Activated CD4-positive, CD25-positive, alpha-beta regulatory T cell treated with anti-CD3 and anti-CD28 coated beads, Interleukin-2, amount 50 U/mL, for 72 hours (primary cell): ENCODE data around the gene CHST13.
A peak's percentile ranks its signal among the peaks of the same experiment; 100 is the strongest.
"Not testable (repeated sequence)": the region's sequence is repeated elsewhere in the genome, so short reads cannot be mapped to it uniquely, and the experiment has no call there.

ENCODE experiments used
- DNase-seq: peaks from one replicate; pipeline ENCODE4 v3.0.0; 2021

CHST13 gene

GRCh38 chr3:126527455-126528211, 3.7 kb downstream of the CHST13 start:
- DNase-seq, result no peak

DNA sequence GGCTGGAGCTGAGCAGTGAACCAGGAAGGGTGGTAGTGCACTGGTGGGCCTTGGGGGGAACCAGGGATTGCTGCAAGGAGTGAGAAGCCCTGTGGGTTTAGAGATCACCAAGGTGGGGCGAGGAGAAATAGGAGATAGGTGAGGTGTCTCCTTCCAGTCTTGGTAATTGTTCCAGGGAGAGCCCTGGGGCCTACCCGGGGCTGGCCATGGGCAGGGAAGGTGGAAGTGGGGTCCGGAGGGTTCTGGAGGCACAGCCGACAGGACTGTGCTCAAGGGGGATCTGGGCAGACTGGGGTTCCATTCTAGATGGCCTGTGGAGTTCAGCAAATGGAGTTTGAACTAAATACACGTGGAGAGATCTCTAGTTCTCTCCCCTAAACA, 4.5 kb downstream of the CHST13 start:
- no peak for DNase-seq

GRCh38 chr3:126528800-126529541, 5.0 kb downstream of the CHST13 start:
- DNase-seq, result no peak

GRCh38 chr3:126529585-126530170, 5.7 kb downstream of the CHST13 start:
- no peak for DNase-seq

DNA sequence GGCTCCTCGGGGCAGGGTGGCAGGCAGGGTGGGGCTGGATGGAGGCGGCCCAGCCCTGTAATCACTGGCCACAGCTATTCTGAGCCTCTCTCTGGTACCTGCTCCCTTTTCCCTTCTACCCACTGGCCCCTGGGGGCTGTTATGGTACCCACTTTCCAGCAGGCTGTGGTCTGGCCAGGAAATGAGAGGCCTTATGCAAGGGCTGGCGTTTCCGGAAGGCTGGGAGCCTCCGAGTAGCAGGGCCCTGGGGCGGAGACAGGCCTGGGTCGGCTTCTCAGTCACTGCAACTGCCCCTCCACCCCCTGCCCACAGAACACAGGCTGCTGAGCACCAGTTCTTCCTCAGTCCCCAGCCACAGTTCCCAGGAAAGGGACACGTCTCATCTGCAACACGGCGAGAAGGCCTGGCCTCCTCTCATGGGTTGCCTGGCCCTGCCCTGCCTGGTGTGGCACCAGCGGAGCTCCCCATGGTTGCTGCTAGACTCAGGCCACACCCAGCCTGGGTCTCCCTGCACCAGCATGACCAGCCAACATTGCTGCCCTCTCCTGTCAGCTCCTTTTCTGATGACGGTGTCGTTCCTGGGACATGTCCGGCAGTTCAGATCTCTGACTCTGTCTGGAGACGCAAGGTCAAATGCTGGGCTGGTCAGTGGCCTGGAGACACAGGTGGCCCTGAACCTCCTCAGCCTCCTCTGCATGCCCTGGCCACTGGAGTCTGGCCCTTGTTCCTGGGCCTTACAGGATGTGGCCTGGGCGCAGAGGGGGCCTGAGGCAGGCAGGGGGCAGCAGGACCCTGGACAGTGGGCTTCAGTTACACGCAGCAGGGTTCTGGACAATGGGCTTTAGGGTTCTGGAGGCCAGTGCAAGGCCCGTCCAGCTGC, 6.5 kb downstream of the CHST13 start:
- DNase-seq, result no peak

- DNase-seq, result no peak
These were observed 7.0 kb downstream of the CHST13 start for GRCh38 chr3:126531051-126531330.

GRCh38 chr3:126533506-126533905, 9.6 kb downstream of the CHST13 start:
- DNase-seq, result no peak

DNA sequence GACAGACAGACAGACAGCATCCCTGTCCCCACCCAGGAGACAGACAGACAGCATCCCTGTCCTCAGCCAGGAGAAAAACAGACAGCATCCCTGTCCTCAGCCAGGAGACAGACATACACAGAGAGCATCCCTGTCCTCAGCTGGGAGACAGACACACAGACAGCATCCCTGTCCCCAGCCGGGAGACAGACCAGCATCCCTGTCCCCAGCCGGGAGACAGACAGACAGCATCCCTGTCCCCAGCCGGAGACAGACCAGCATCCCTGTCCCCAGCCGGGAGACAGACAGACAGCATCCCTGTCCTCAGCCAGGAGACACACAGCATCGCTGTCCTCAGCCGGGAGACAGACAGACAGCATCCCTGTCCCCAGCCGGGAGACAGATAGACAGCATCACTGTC, 10.8 kb downstream of the CHST13 start:
- DNase-seq, result not testable (repeated sequence)

DNA sequence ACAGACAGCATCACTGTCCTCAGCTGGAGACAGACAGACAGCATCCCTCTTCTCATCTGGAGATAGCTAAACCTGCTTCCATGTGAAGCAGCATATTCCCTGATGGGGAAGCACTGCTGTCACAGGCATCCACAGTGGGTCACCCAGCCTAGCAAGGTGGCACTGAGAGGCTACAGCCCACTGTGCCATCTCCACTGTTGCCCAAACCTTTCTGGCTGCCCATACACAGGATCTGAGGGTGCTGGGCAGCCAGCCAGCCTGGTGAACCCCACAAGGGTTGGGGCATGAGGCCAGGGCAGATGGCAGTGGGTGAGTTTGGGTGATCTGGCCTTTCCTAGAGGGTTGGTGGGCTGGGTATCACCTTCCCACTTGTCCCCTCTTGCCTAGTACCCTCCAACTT, 11.7 kb downstream of the CHST13 start:
- no peak for DNase-seq

- DNase-seq, result no peak
These were observed 12.2 kb downstream of the CHST13 start for GRCh38 chr3:126536126-126536525.

DNA sequence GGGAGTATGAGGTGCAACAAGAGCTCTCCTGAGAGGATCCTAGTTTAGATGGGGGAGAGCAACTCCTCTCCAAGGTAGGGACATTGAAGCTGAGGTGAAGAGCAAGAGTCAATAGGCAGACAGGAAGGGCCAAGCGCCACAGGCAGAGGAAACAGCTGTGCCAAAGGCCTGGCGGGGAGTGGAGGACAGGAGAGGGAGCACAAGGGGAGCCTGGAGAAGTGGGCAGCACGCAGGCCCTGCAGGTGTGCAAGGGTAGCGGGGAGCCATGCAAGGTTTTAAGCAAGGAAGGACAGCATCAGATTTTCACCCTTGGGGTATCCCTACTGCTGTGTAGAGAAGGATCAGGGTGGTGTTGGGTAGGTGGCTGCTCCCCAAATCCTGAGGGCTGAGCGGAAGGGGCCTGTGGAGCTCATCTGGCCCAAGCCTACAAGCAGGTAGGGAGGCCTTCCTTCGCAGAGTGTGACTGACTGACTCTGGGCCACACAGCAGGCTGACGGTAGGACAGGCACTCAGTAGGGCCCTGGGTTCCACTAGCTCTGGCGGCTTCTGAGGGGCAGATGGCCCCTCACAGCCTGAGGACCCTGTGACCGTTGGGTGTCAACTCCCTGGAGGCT, 13.3 kb downstream of the CHST13 start:
- no peak for DNase-seq

- DNase-seq, result peak; percentile 1
These were observed 13.9 kb downstream of the CHST13 start for GRCh38 chr3:126537730-126538281.

DNA sequence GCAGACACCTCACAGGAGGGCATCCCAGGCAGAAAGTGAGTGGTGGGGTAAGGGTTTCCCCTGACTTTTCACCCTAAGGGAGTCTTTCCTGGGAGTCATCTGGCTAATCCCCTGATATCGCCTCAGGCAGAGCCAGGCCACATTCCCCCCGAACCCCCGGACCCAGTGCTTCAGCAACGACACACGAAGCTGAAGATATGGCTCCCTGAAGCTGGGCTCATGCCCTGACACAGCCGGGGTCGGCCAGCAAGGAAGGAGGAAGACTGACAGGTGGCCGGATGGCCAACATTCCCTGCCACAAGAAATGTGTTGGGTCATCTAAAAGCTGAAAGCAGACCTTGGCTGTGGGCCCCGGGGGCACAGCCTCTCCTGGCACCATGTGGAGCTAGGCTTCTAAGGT, 14.4 kb downstream of the CHST13 start:
- no peak for DNase-seq

DNA sequence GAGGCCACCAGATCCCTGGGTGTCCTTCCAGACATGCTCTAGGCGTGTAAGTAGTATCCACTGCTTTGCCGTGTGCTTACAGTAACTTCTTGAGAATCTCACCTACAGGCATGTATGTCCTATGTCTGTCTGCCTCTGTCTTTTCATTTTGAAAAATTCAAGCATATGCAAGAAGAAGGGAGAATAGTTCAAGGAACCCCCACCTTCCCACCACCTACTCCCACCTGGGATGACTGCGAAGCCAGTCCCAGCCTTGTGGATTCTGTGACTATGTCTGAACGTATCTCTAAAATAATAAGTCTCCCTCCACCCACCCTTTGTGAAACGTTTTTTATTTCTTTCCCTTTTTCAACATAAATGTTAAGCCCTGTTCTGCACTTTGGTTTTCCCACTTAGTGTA, 15.0 kb downstream of the CHST13 start:
- DNase-seq, result no peak

DNA sequence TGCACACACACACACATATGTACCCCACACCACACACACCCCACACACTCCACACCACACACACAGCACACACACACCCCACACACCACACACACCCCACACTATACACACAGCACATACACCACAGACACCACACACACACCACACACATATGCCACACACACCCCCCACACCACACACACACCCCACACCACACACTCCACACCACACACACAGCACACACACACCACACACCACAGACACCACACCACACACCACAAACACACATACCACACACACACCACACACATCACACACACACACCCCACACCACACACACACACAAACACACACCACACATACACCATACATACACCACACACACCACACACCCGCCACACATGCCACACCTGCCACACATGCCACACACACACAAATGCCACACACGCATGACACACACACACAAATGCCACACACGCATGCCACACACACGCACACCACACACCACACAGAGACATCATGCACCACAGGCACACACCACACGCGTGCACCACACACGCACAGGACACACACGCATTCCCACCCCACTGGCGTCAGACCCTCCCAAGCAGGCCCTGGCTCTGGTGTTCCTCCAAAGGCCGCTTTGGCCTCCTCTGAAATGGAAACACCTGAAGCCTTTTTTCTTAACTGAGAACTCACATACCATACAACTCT, 15.7 kb downstream of the CHST13 start:
- no peak for DNase-seq

DNA sequence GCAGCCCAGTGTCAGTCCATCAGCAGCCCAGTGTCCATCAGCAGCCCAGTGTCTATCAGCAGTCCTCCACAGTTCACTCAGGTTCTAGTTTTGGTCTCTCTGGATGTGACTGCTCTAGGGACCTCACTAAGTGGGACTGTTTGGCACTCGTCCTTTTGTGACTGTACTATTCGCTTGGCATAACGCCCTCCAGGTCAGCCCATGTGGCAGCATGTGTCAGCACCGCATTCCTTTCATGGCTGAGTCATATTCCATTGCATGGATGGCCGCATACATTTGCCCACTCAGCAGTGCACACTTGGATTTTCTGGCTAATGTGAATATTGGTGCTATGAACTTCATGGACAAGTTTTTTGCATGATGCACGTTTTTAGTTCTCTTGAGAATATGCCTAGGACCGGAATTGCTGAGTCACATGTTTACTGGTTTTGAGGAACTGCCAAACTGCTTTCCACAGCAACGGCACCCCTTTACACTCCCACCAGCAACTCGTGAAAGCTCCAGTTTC, 16.4 kb downstream of the CHST13 start:
- no peak for DNase-seq

DNA sequence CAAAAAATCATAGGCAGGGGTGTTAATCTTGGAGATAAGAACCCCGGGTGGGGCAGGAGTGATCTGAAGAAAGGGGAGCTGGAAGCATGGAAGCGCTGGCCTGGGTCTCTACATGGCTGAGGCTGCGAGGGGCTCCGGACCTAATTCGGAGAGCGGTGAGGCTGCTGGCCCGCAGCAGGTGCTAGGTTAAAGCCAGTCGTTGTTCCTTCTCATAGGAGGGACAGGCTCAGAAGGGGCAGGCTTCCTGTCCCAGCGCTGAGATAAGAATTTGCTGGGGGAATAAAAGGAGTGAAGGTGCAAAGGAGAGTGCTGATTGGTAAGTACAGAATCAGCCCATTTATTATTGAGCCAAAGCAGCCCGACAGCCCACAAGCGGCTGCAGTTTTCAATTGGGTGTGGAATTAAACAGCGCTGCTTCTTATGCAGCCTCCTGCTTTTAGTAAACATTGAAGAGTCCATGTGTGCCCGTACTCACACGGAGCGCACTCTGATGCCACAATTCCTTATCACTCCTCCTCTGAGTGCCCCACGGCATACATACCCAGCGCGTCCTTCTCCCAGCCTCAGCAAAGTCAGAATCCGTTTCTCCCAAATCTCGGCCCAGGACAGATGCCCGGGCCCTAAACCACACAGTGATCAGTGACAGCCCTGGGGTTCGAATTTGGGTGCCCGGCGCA, 17.1 kb downstream of the CHST13 start:
- DNase-seq, result no peak

GRCh38 chr3:126541628-126542339, 17.8 kb downstream of the CHST13 start:
- DNase-seq, result no peak

DNA sequence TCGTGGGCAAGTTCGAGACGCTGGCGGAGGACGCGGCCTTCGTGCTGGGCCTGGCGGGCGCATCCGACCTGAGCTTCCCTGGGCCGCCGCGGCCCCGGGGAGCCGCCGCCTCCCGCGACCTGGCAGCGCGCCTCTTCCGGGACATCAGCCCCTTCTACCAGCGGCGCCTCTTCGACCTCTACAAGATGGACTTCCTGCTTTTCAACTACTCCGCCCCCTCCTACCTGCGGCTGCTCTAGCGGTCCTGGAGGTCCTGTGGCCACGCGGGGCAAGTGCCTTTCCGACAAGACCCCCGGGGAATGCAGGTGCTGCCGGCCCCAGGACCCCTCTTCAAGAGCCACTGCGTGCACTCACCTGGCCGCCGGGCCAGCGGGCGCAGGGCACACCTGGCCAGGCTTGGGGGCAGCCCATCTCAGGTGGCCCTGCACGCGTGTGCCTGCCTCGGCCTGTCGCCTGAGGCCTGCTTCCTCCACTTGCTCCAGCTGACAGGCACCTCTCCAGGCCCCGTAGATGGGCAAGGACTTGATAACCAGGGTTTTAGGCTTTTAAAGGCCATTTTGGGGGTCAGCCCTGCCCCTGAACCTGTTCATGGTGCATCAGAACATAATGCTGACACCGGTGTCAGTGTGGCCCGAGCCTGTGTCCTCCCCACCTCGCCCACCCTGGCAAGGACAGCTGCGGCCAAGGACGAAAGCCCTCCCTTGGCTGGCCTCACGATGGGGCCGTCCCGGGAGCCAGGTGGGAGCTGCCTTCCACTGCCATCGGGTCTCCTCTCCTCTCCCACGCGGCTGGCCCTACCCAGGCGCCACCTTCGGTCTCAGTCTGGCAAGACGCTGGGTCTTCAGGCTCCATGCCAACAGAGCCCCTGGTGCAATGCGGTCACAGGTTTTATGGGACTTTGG, 18.6 kb downstream of the CHST13 start:
- DNase-seq, result no peak
